Activated naive CD8-positive, alpha-beta T cell (primary cell): ENCODE measurements around the gene TMEM222.
A peak's percentile ranks its signal among the peaks of the same experiment; 100 is the strongest.

Experiments used
- H3K27ac Mint-ChIP-seq: one replicate; pipeline ENCODE4 v1.8.0; 2021; ENCODE audit warnings: mixed read lengths
- H3K27me3 Mint-ChIP-seq: one replicate; pipeline ENCODE4 v1.8.0; 2021; ENCODE audit warnings: mixed read lengths
- H3K36me3 Mint-ChIP-seq: one replicate; pipeline ENCODE4 v1.8.0; 2021; ENCODE audit warnings: mixed read lengths
- H3K4me1 Mint-ChIP-seq: one replicate; pipeline ENCODE4 v1.8.0; 2021; ENCODE audit warnings: low read depth, mixed read lengths
- H3K4me3 Mint-ChIP-seq: one replicate; pipeline ENCODE4 v1.8.0; 2021; ENCODE audit warnings: mild to moderate bottlenecking, mixed read lengths
- H3K9me3 Mint-ChIP-seq: one replicate; pipeline ENCODE4 v1.8.0; 2021; ENCODE audit warnings: low read depth, mixed read lengths

Gene TMEM222

GRCh38 chr1:27357281-27358037 lies 35.5 kb downstream of the TMEM222 start:
- no peaks in the 10 kb centered on the region for H3K36me3 Mint-ChIP-seq
- H3K4me3 Mint-ChIP-seq, result peak overlapping the region; percentile 77
- H3K27me3 Mint-ChIP-seq, result no peaks in the 10 kb centered on the region
- H3K9me3 Mint-ChIP-seq, result no peaks in the 10 kb centered on the region
- H3K27ac Mint-ChIP-seq, result peak overlapping the region; percentile 81
- peaks cover 42% of the 10 kb centered on the region for H3K4me1 Mint-ChIP-seq

DNA sequence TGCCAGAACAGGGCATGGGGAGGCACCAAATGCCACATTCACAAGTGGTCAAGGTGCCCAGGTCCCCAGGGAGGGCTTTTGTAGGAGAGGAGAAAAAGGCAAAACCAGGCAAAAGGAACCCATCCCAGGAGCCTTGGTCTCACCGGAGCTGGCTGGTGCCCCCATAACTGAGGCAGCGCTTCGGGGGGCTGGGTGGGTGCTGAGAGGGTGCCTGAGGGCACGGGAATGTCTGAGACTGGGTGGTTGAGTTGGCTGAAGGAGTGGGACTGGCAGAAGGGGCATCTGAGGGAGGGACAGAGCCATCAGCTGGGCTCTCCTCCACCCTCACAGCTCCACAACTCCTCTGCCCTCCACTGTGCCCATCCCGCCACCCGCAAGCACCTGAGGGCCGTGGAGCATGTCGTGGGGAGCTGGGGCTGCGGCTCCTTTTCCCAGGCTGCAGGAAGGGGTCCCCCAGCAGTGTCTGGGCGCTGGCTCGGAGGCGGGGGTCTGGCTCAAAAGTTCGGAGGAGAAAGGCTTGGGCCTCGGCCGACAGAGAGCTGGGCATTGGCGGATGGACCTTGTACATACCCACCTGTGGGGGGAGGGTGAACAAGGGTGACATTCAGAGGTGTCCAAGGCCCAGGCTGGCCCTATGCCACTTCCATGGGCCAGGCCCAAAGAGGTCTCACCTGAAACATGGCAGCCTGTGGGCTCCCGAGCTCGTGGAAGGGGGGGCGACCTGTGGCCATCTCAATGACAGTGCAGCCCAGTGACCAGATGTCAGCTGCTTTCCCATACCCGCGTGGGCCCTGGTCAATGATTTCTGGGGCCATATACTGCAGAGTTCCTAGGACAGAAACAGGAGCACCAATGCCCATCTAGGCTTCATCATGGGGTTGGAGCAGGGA lies 36.3 kb downstream of the TMEM222 start:
- H3K4me3 Mint-ChIP-seq, result peak overlapping the region; percentile 77
- no peaks in the 10 kb centered on the region for H3K27me3 Mint-ChIP-seq
- H3K9me3 Mint-ChIP-seq, result no peaks in the 10 kb centered on the region
- peaks cover 44% of the 10 kb centered on the region for H3K4me1 Mint-ChIP-seq
- H3K36me3 Mint-ChIP-seq, result no peaks in the 10 kb centered on the region
- H3K27ac Mint-ChIP-seq, result no peak overlapping the region

- H3K36me3 Mint-ChIP-seq, result no peaks in the 10 kb centered on the region
- no peak overlapping the region for H3K27ac Mint-ChIP-seq
- H3K4me1 Mint-ChIP-seq, result peaks cover 42% of the 10 kb centered on the region
- H3K9me3 Mint-ChIP-seq, result no peaks in the 10 kb centered on the region
- no peak overlapping the region for H3K4me3 Mint-ChIP-seq
- H3K27me3 Mint-ChIP-seq, result no peaks in the 10 kb centered on the region
Observed at GRCh38 chr1:27358928-27359313, 37.0 kb downstream of the TMEM222 start.

DNA sequence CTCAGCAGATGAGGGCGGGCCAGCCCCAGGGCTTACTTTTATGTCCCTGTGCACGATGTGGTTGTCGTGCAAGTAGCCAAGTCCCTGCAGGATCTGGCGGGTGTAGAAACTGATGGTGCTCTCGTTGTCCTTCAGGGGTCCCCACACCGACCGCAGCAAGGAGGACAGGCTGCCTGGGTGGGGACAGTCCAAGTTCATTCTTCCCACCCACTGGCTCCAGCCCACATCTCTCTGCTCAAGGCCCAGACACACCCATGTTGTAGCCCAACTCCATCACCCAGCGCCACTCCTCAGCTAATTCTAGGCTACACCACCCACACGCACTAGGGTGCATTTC lies 37.8 kb downstream of the TMEM222 start:
- Mint-ChIP-seq H3K4me1 (peaks cover 45% of the 10 kb centered on the region), H3K9me3 (no peaks in the 10 kb centered on the region), H3K4me3 (peak overlapping the region; percentile 77), H3K36me3 (no peaks in the 10 kb centered on the region), H3K27ac (no peak overlapping the region), H3K27me3 (no peaks in the 10 kb centered on the region)

DNA sequence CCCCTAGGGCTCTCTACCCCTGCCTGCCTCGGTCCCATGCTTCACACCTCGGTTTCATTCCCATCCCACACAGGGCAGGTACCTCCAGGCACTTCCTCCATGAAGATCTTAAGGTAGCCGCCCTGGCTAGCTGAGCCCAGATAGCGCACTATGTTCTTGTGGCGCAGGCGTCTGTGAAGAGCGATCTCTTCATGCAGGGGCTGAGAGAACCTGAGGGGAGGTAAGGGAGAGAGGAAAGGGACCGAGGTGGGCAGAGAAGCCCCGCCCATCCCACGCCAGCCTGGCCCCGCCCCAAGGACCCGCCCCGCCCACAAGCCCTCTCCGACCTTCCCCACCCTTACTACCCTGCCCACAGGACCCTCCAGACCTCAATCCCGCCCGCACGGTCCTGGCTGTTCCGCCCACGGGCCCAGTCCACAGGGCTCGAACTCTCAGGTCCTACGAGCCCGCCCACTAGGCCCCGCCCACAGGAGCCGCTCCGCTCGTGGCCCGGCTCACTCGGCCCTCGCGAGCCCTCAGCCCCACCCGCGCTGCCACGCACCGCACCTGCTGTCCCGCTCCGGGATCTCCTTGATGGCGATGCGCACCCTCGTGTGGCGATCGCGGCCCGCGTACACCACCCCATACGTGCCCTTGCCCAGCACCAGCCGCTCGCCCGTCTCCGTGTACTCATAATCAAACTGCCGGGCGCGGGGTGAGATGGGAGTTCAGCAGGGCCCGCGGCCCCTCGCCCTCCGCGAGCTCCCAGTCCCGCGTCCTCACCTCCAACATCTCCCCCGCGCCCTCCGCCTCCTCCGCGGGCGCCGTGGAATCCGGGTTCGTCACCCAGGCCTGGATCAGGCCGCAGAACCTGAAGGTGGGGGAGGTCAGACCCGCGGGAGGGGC lies 38.4 kb downstream of the TMEM222 start:
- H3K27me3 Mint-ChIP-seq, result no peaks in the 10 kb centered on the region
- no peaks in the 10 kb centered on the region for H3K9me3 Mint-ChIP-seq
- H3K36me3 Mint-ChIP-seq, result no peaks in the 10 kb centered on the region
- H3K4me3 Mint-ChIP-seq, result peak overlapping the region; percentile 77
- peaks cover 48% of the 10 kb centered on the region for H3K4me1 Mint-ChIP-seq
- no peak overlapping the region for H3K27ac Mint-ChIP-seq

GRCh38 chr1:27361044-27361402 lies 39.1 kb downstream of the TMEM222 start:
- Mint-ChIP-seq H3K9me3 (no peaks in the 10 kb centered on the region), H3K36me3 (no peaks in the 10 kb centered on the region), H3K27ac (no peak overlapping the region), H3K27me3 (no peaks in the 10 kb centered on the region), H3K4me1 (peaks cover 46% of the 10 kb centered on the region), H3K4me3 (no peak overlapping the region)

GRCh38 chr1:27361553-27361952 lies 39.6 kb downstream of the TMEM222 start:
- no peaks in the 10 kb centered on the region for H3K9me3 Mint-ChIP-seq
- no peak overlapping the region for H3K4me3 Mint-ChIP-seq
- no peaks in the 10 kb centered on the region for H3K36me3 Mint-ChIP-seq
- H3K4me1 Mint-ChIP-seq, result peaks cover 42% of the 10 kb centered on the region
- H3K27ac Mint-ChIP-seq, result no peak overlapping the region
- no peaks in the 10 kb centered on the region for H3K27me3 Mint-ChIP-seq

DNA sequence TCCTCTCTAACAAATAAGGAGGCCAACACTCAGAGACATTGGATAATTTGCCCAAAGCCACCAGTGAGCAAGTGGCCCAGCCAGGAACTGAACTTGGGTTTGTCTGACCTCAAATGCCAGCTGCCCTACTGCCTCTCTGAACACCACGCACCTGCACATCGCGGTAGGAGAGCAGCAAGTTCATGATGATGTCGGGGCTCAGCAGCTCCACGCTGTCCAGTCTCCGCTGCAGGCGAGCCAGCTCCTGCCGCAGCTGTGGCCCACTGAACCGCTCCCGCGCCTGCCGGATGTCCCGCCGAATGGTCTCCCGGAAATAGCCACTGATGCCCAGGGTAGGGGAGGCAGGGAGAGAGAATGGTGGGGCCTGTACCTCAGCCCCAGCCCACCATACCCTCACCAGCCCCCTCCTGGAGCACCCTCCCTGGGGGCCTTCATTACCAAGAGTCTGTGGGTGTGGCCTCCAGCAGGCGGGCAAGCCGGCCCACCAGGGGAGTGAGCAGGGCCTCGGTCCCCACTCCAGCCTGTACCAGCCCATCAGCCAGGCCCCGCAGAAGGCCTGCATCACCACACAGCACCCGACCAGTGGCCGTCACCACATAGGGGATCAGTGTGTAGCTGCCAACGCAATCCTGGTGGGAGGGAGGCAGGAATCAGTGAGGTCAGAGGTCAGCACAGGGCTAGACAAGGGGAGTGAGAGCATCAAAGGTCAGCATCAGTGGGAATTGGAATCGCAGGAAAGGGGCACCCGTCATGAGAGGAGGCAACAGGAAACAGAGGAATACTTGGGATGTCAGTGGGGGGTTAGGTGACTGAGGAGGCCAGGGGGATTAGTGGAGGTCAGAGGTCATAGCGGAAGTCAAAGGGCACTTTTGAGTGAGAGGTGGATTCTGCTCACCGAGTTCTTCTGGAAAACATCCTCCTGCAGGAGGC lies 42.1 kb downstream of the TMEM222 start:
- no peak overlapping the region for H3K27ac Mint-ChIP-seq
- H3K36me3 Mint-ChIP-seq, result no peaks in the 10 kb centered on the region
- H3K4me3 Mint-ChIP-seq, result peak overlapping the region; percentile 48
- H3K9me3 Mint-ChIP-seq, result no peaks in the 10 kb centered on the region
- H3K4me1 Mint-ChIP-seq, result peaks cover 34% of the 10 kb centered on the region
- H3K27me3 Mint-ChIP-seq, result no peaks in the 10 kb centered on the region

DNA sequence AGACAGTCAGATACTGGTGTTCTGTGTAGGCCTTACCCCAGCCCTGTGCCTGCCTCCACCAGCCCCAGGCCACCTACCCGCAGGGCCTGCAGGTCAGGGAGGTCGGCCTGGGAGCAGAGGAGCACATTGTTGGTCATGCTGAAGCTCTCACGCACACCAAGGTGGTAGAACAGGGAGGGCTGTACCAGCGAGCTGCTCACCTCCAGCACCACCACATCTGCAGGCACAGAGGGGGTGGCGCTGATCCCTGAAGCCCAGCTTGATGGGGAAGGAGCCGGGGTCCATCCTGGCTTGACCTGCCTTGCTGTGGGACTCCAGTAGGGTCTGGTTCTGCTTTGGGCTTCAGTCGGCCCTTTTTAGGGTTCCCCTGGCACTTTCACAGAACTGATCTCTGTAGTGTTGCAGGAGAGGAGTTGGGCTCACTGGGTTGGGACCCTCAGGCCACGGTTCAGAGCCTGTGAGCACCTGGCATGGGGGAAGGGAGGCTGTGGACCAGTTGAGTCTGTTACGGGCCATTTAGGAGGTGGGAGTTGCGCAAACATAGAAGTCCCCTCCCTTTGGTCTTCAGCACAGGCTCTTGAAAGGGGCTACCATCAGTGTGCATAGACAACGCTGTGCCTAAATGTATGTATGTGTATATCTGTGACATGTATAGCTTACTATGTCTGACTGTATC lies 42.9 kb downstream of the TMEM222 start:
- Mint-ChIP-seq H3K27me3 (no peaks in the 10 kb centered on the region), H3K27ac (no peak overlapping the region), H3K4me3 (peak overlapping the region; percentile 87), H3K9me3 (no peaks in the 10 kb centered on the region), H3K4me1 (peaks cover 32% of the 10 kb centered on the region), H3K36me3 (no peaks in the 10 kb centered on the region)

GRCh38 chr1:27365372-27366112 lies 43.6 kb downstream of the TMEM222 start:
- Mint-ChIP-seq H3K27ac (no peak overlapping the region), H3K4me3 (peak overlapping the region; percentile 87), H3K36me3 (no peaks in the 10 kb centered on the region), H3K9me3 (no peaks in the 10 kb centered on the region), H3K27me3 (no peaks in the 10 kb centered on the region), H3K4me1 (peaks cover 28% of the 10 kb centered on the region)

DNA sequence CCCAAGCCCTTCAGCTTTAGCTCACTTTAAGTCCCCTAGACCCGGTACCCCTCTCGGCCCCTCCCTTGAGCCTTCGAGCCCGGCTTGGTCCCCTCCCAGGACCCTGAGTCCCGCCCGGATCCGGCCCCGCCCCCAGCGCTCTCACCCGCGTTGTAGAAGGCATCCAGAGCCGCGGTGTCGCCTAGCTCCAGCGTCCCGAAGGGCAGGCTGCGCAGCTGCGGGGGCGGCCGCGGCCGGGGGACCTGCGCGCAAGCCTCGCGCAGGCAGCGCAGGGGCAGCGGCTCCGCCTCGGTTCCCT lies 44.1 kb downstream of the TMEM222 start:
- Mint-ChIP-seq H3K36me3 (no peaks in the 10 kb centered on the region), H3K27me3 (no peaks in the 10 kb centered on the region), H3K27ac (no peak overlapping the region), H3K4me1 (peaks cover 28% of the 10 kb centered on the region), H3K9me3 (no peaks in the 10 kb centered on the region), H3K4me3 (peak overlapping the region; percentile 87)

GRCh38 chr1:27366411-27367159 lies 44.6 kb downstream of the TMEM222 start, which contains the start of gene MAP3K6:
Gene MAP3K6, minus strand, starts transcription at chr1:27366961. Its CDS starts 364 bp downstream, at chr1:27366597.
- Mint-ChIP-seq H3K9me3 (no peaks in the 10 kb centered on the region), H3K36me3 (no peaks in the 10 kb centered on the region), H3K27ac (no peak within 1 kb of the TSS), H3K27me3 (no peaks in the 10 kb centered on the region), H3K4me1 (peaks cover 28% of the 10 kb centered on the region), H3K4me3 (peak within 1 kb of the TSS; percentile 87)
